K562 (cell line): Measurements from ENCODE around the gene ACTRT3. TPM values are rescaled to one million over a fixed set of nuclear protein-coding genes. Genes with fewer than 3 reads are reported as not detected.

Source experiments
- AFF4 ChIP-seq: sonication (generic); formaldehyde crosslinking; IDR thresholded peaks from 2 replicates; pipeline ENCODE4 v1.8.0; 2023; ENCODE audit warnings: mild to moderate bottlenecking, missing genetic modification reagents
- CREB1 ChIP-seq, 2 experiments: sonication (generic) in 1 of 2; formaldehyde crosslinking in 1 of 2; IDR thresholded peaks; 2 replicates each; pipeline versions ENCODE4 v1.6.1 to v1.8.0; 2012 to 2022; ENCODE audit warnings: inconsistent platforms in 1 of 2, mild to moderate bottlenecking in 1 of 2, missing genetic modification reagents in 1 of 2, moderate library complexity in 1 of 2
- CTBP1 ChIP-seq: fragments of 450-650 bp; IDR thresholded peaks from 2 replicates; pipeline ENCODE4 v1.6.1; 2016; ENCODE audit warnings: borderline replicate concordance
- CTCFL ChIP-seq: IDR thresholded peaks from 2 replicates; pipeline ENCODE4 v1.6.1; 2011; ENCODE audit warnings: borderline replicate concordance, low read depth, mild to moderate bottlenecking, moderate library complexity, low read length; ENCODE audit not compliant: insufficient read depth, poor library complexity, severe bottlenecking
- DPF2 ChIP-seq: fragments of 450-650 bp; IDR thresholded peaks from 2 replicates; pipeline ENCODE4 v1.6.1; 2016
- GABPA ChIP-seq: fragments of 200-800 bp; sonication (Bioruptor generic); conservative IDR thresholded peaks from 2 replicates; pipeline ENCODE4 v1.6.1; 2016; ENCODE audit warnings: low read depth, missing genetic modification characterization, missing compliant biosample characterization
- GTF2E2 ChIP-seq: fragments of 200-800 bp; sonication (Bioruptor generic); IDR thresholded peaks from 2 replicates; pipeline ENCODE4 v1.6.1; 2016; ENCODE audit warnings: missing genetic modification characterization, missing compliant biosample characterization
- HSF4 ChIP-seq: fragments of 250-450 bp; sonication (Bioruptor Pico); IDR thresholded peaks from 2 replicates; pipeline ENCODE4 v2.1.2; 2022; ENCODE audit warnings: mild to moderate bottlenecking, moderate library complexity, borderline replicate concordance
- MCM3 ChIP-seq: fragments of 450-650 bp; IDR thresholded peaks from 2 replicates; pipeline ENCODE4 v1.6.1; 2016
- NCOA6 ChIP-seq: fragments of 450-650 bp; IDR thresholded peaks from 2 replicates; pipeline ENCODE4 v1.6.1; 2017; ENCODE audit warnings: mild to moderate bottlenecking
- NCOR1 ChIP-seq: fragments of 450-650 bp; IDR thresholded peaks from 2 replicates; pipeline ENCODE4 v1.6.1; 2016; ENCODE audit warnings: mild to moderate bottlenecking, moderate library complexity
- NEUROD1 ChIP-seq: fragments of 150-350 bp; IDR thresholded peaks from 2 replicates; pipeline ENCODE4 v1.6.1; 2014; ENCODE audit warnings: borderline replicate concordance, low read length, low read depth; ENCODE audit not compliant: partially characterized antibody
- RBFOX2 ChIP-seq: fragments of 200-400 bp; formaldehyde crosslinking; IDR thresholded peaks from 2 replicates; pipeline ENCODE4 v1.6.1; 2017; ENCODE audit warnings: low read depth, mild to moderate bottlenecking, low read length, moderate library complexity
- SMAD4 ChIP-seq: fragments of 250-450 bp; sonication (Bioruptor Pico); conservative IDR thresholded peaks from 2 replicates; pipeline ENCODE4 v1.8.0; 2021; ENCODE audit warnings: inconsistent platforms, mild to moderate bottlenecking, moderate library complexity
- SMARCA5 ChIP-seq: fragments of 450-650 bp; IDR thresholded peaks from 2 replicates; pipeline ENCODE4 v1.6.1; 2016
- SP1 ChIP-seq: sonication (generic); formaldehyde crosslinking; IDR thresholded peaks from 2 replicates; pipeline ENCODE4 v1.8.1; 2022; ENCODE audit warnings: mild to moderate bottlenecking, missing genetic modification reagents
- ZNF592 ChIP-seq: fragments of 450-650 bp; IDR thresholded peaks from 2 replicates; pipeline ENCODE4 v1.6.1; 2017; ENCODE audit warnings: antibody characterized with exemption, mild to moderate bottlenecking
- polyA plus RNA-seq, 8 experiments: library from polyadenylated mRNA; depleted of rRNA in 4 of 8; stranded (reverse) in 5 of 8; unstranded in 3 of 8; fragments of >200 nt; fragmentation: Nextera tagmentation in 2 of 8; fragmentation: Illumina TruSeq in 1 of 8; extraction: Ambion mirVana in 2 of 8; extraction: Trizol in 1 of 8; gene quantifications; 2 replicates each; pipeline versions ENCODE4 v1.2.1 to v1.2.3, GENCODE V29; 2011 to 2014; ENCODE audit warnings: inconsistent platforms in 1 of 8, missing spikeins in 1 of 8
- total RNA-seq, 7 experiments: library from RNA; depleted of rRNA in 6 of 7; stranded (reverse); fragments of >200 nt in 6 of 7; fragmentation: Illumina TruSeq in 2 of 7; extraction: Trizol in 2 of 7; gene quantifications; 2 replicates each; pipeline versions ENCODE4 v1.2.1 to v1.2.3, GENCODE V29; 2011 to 2021; ENCODE audit warnings: low replicate concordance in 1 of 7

ACTRT3 gene
- total and polyA plus RNA-seq, 9 of the 15 experiments (the other 6 are each of a cell fraction or from before 2014, with no cell fraction given): 0.06 to 0.11 (median 0.07) TPM; not detected in 5

GRCh38 chr3:169772897-169773816 lies 3.8 kb upstream of the ACTRT3 start, which contains the start of gene MYNN (continued):
- peak; percentile 93 for TF ChIP-seq GABPA
- no peak for TF ChIP-seq NCOA6
- TF ChIP-seq HSF4: no peak
- TF ChIP-seq CTCFL: no peak
- TF ChIP-seq NEUROD1: peak; percentile 31
- TF ChIP-seq MCM3: no peak
- TF ChIP-seq SMAD4: peak; percentile 37; the same call in 1 of the 2 replicates
- TF ChIP-seq NCOR1: peak; percentile 43
- TF ChIP-seq CTBP1: peak; percentile 53; the same call in 1 of the 2 replicates
- peak; percentile 89 for TF ChIP-seq AFF4
- TF ChIP-seq ZNF592: no peak
- TF ChIP-seq GTF2E2 (tag): peak; percentile 90
- TF ChIP-seq RBFOX2: peak; percentile 99
- peak; percentile 22; the same call in 1 of the 2 replicates for TF ChIP-seq DPF2
- peak; percentile 63; the same call in 1 of the 2 replicates for TF ChIP-seq SMARCA5
- TF ChIP-seq SP1 (CRISPR knock-in tag): peak; percentile 84
- TF ChIP-seq CREB1 (IDR thresholded peaks at IDR 0.05): peak; percentile 88
- peak; percentile 93 for TF ChIP-seq CREB1 (CRISPR knock-in tag; IDR thresholded peaks at IDR 0.05)
